ENCODE data around the gene GNAT1. TPM values are rescaled to one million over a fixed set of nuclear protein-coding genes. Genes with fewer than 3 reads are reported as not detected.

GNAT1 gene
- total and polyA plus RNA-seq, 2 donors (not counting 1 experiment from before 2014, with no cell fraction given), result not detected

DNA sequence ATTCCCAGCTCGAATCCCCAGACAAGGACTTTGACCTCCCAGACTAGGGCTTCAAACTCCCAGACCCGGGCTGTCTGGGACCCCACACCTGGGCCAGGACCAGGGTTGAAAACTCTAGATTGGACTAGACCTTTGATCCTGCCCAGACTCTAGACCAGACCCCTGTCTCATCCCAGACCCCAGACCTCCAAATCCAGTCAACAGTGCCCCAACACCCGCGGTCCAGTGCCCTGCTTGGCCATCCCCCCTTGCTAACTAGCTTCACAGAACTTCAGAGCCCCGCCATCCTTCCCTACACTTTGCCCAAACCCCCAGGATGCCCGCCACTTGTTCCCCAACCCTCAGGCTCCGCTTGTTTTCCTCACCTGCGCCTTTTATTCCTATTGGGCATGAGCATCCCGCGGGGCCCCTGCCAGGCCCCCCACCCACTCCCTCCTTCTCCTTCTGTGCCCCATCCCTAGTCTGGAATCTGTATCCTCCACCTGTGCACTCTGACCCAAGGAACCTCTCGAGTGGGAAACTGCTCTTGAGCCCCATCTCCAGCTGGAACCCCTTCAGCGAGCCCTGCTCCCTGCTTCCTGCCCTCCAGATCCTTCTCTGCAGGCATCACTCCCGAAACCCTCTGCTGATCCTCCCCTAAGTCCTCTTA is 45.2 kb downstream of the GNAT1 start:
- H2AFZ ChIP-seq (ENCODE audit: insufficient read depth, low read depth, low read length, poor library complexity, severe bottlenecking), result peak overlapping the region; percentile 71
- H3K9me3 ChIP-seq (ENCODE audit: control extremely low read depth in 1 of 3, control insufficient read depth in 2 of 3, insufficient read depth in 1 of 3, low read length in 2 of 3), result no peaks in the 10 kb centered on the region
- H3K79me2 ChIP-seq (ENCODE audit: control insufficient read depth, insufficient read depth, low read length), result peaks cover 92% of the 10 kb centered on the region
- peak overlapping the region; percentile 65 to 91 for H3K27ac ChIP-seq (ENCODE audit: low read length in 2 of 2)
- intact Hi-C loops (cut with micrococcal nuclease), result loop anchor here (2.0 to 10.0 kb wide), 6 partner anchors 62 to 1519 kb away; partner anchors contain the start of genes APEH, HYAL2, HYAL3 and IP6K2
- H3K4me2 ChIP-seq (replicated peaks; ENCODE audit: low read depth, low read length, poor library complexity, severe bottlenecking), result peak overlapping the region; percentile 97
- TF ChIP-seq, protein P1, sequence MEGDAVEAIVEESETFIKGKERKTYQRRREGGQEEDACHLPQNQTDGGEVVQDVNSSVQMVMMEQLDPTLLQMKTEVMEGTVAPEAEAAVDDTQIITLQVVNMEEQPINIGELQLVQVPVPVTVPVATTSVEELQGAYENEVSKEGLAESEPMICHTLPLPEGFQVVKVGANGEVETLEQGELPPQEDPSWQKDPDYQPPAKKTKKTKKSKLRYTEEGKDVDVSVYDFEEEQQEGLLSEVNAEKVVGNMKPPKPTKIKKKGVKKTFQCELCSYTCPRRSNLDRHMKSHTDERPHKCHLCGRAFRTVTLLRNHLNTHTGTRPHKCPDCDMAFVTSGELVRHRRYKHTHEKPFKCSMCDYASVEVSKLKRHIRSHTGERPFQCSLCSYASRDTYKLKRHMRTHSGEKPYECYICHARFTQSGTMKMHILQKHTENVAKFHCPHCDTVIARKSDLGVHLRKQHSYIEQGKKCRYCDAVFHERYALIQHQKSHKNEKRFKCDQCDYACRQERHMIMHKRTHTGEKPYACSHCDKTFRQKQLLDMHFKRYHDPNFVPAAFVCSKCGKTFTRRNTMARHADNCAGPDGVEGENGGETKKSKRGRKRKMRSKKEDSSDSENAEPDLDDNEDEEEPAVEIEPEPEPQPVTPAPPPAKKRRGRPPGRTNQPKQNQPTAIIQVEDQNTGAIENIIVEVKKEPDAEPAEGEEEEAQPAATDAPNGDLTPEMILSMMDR (IDR thresholded peaks at IDR 0.05), result no peak
- no peak for TF ChIP-seq EZH2 (IDR thresholded peaks at IDR 0.05; ENCODE audit: borderline replicate concordance, insufficient read depth, low read depth, low read length, poor library complexity, severe bottlenecking)
- no peaks in the 10 kb centered on the region for H3K27me3 Mint-ChIP-seq
- H3K4me3 Mint-ChIP-seq, result peak overlapping the region; percentile 97
- H3K27me3 ChIP-seq (replicated peaks in 1 of 4; ENCODE audit: control extremely low read depth in 1 of 4, control insufficient read depth in 3 of 4, insufficient read depth in 4 of 4, low read length in 3 of 4), result no peaks in the 10 kb centered on the region
- H4K20me1 ChIP-seq (ENCODE audit: control insufficient read depth, insufficient read depth, low read length, poor library complexity, severe bottlenecking), result peaks cover 52% of the 10 kb centered on the region
- peak overlapping the region; percentile 78 for H3K9ac ChIP-seq (ENCODE audit: low read length)
- H3K9me3 Mint-ChIP-seq (ENCODE audit: insufficient read depth), result no peaks in the 10 kb centered on the region
- H3K36me3 ChIP-seq (replicated peaks in 1 of 2; ENCODE audit: control extremely low read depth in 1 of 2, control insufficient read depth in 1 of 2, extremely low read depth in 1 of 2, insufficient read depth in 2 of 2, low read length in 1 of 2), result peaks cover 0 to 24% of the 10 kb centered on the region in 2 experiments
- H3K4me1 ChIP-seq (ENCODE audit: control insufficient read depth in 2 of 2, insufficient read depth in 2 of 2, low read length in 2 of 2), result peaks cover 43 to 50% of the 10 kb centered on the region in 2 donors
- DNase-seq, result no peak
- no peak for ATAC-seq (ENCODE audit: low read depth)
- peaks cover 55% of the 10 kb centered on the region for H3K4me1 Mint-ChIP-seq
- H3K27ac Mint-ChIP-seq, result peak overlapping the region; percentile 97
- POLR2A ChIA-PET, result interaction anchor here (0.5 to 2.1 kb wide), 3 partner anchors 8 to 70 kb away, joined by 3 to 13 read pairs (median 11); no protein-coding TSS in a partner anchor
- WGBS (ENCODE audit: insufficient coverage), result 2% methylated on average over 13 of the region's 13 CpGs
- H3K4me3 ChIP-seq (ENCODE audit: control extremely low read depth in 1 of 5, extremely low read depth in 1 of 5, insufficient read depth in 1 of 5, low read depth in 2 of 5, low read length in 4 of 5), result peak overlapping the region; percentile 70 to 100 (median 95)
- CTCF ChIA-PET, result interaction anchor here (1.2 to 27.3 kb wide), 4 partner anchors 3 to 43 kb away, joined by 5 to 596 read pairs (median 302); partner anchors contain the start of gene GNAI2
